H9 (cell line): ENCODE measurements around the gene FAM131C. TPM values are rescaled to one million over a fixed set of nuclear protein-coding genes. Genes with fewer than 3 reads are reported as not detected.

ENCODE experiments used
- DNase-seq: peaks from one replicate; pipeline ENCODE4 v3.0.0-alpha.2; 2017
- H2AFZ ChIP-seq: one replicate; pipeline ENCODE4 v1.6.1; 2013; ENCODE audit warnings: mild to moderate bottlenecking, low read length, control low read depth, moderate library complexity
- H2AK5ac ChIP-seq: 2 replicates; pipeline ENCODE4 v1.6.1; 2013; ENCODE audit warnings: low read length, control low read depth, mixed read lengths; ENCODE audit not compliant: insufficient read length
- H2BK120ac ChIP-seq: one replicate; pipeline ENCODE4 v1.6.1; 2013; ENCODE audit warnings: low read depth, mild to moderate bottlenecking, low read length, control low read depth, inconsistent platforms; ENCODE audit not compliant: poor library complexity, severe bottlenecking
- H2BK12ac ChIP-seq: 2 replicates; pipeline ENCODE4 v1.6.1; 2013; ENCODE audit warnings: low read length, control low read depth, mixed read lengths, low read depth; ENCODE audit not compliant: insufficient read length
- H2BK15ac ChIP-seq: 2 replicates; pipeline ENCODE4 v1.6.1; 2013; ENCODE audit warnings: low read depth, low read length, control low read depth
- H2BK20ac ChIP-seq: one replicate; pipeline ENCODE4 v1.6.1; 2013; ENCODE audit warnings: low read depth, mild to moderate bottlenecking, low read length, control low read depth, inconsistent platforms; ENCODE audit not compliant: poor library complexity, severe bottlenecking
- H2BK5ac ChIP-seq: 2 replicates; pipeline ENCODE4 v1.6.1; 2013; ENCODE audit warnings: low read length, control low read depth, mixed read lengths; ENCODE audit not compliant: insufficient read length
- H3K14ac ChIP-seq: 2 replicates; pipeline ENCODE4 v1.6.1; 2013; ENCODE audit warnings: low read length, control low read depth; ENCODE audit not compliant: insufficient read depth
- H3K18ac ChIP-seq: 2 replicates; pipeline ENCODE4 v1.6.1; 2013; ENCODE audit warnings: low read depth, mild to moderate bottlenecking, mixed read lengths, low read length, control low read depth; ENCODE audit not compliant: insufficient read length
- H3K23ac ChIP-seq: 2 replicates; pipeline ENCODE4 v1.6.1; 2013; ENCODE audit warnings: low read length, control low read depth, mixed read lengths, low read depth; ENCODE audit not compliant: insufficient read length
- H3K23me2 ChIP-seq: 2 replicates; pipeline ENCODE4 v1.6.1; 2013; ENCODE audit warnings: low read depth, mild to moderate bottlenecking, mixed read lengths, low read length, control low read depth; ENCODE audit not compliant: insufficient read length, poor library complexity, severe bottlenecking
- H3K27ac ChIP-seq: 2 replicates; pipeline ENCODE4 v1.5.1; 2013; ENCODE audit warnings: low read length, control low read depth, mixed read lengths, low read depth; ENCODE audit not compliant: insufficient read length
- H3K27me3 ChIP-seq: 2 replicates; pipeline ENCODE4 v1.6.1; 2013; ENCODE audit warnings: low read length, control low read depth, inconsistent platforms; ENCODE audit not compliant: insufficient read depth
- H3K4ac ChIP-seq: 2 replicates; pipeline ENCODE4 v1.6.1; 2013; ENCODE audit warnings: low read depth, mild to moderate bottlenecking, control low read depth, inconsistent platforms, low read length, moderate library complexity
- H3K4me1 ChIP-seq: 2 replicates; pipeline ENCODE4 v1.6.1; 2013; ENCODE audit warnings: low read length, control low read depth, inconsistent platforms; ENCODE audit not compliant: insufficient read depth
- H3K4me2 ChIP-seq: 2 replicates; pipeline ENCODE4 v1.6.1; 2013; ENCODE audit warnings: low read length, control low read depth, mixed read lengths; ENCODE audit not compliant: insufficient read length, insufficient read depth
- H3K56ac ChIP-seq: 2 replicates; pipeline ENCODE4 v1.6.1; 2013; ENCODE audit warnings: low read depth, mild to moderate bottlenecking, mixed read lengths, low read length, control low read depth; ENCODE audit not compliant: insufficient read length
- H3K79me1 ChIP-seq: 2 replicates; pipeline ENCODE4 v1.6.1; 2013; ENCODE audit warnings: low read depth, mild to moderate bottlenecking, moderate library complexity, low read length, control low read depth, inconsistent platforms; ENCODE audit not compliant: insufficient read depth, poor library complexity, severe bottlenecking
- H3K79me2 ChIP-seq: 2 replicates; pipeline ENCODE4 v1.6.1; 2013; ENCODE audit warnings: low read length, control low read depth, inconsistent platforms; ENCODE audit not compliant: insufficient read depth
- H3K9ac ChIP-seq: 2 replicates; pipeline ENCODE4 v1.6.1; 2013; ENCODE audit warnings: low read length, control low read depth, mixed read lengths; ENCODE audit not compliant: insufficient read length; ENCODE audit errors: extremely low read depth
- H3K9me3 ChIP-seq: one replicate; pipeline ENCODE4 v1.6.1; 2013; ENCODE audit warnings: low read depth, low read length, inconsistent platforms; ENCODE audit not compliant: control insufficient read depth
- H3T11ph ChIP-seq: one replicate; pipeline ENCODE4 v1.6.1; 2013; ENCODE audit warnings: mild to moderate bottlenecking, low read length, control low read depth, inconsistent platforms
- H4K20me1 ChIP-seq: one replicate; pipeline ENCODE4 v1.6.1; 2013; ENCODE audit not compliant: control insufficient read depth, insufficient read length, insufficient read depth
- H4K5ac ChIP-seq: 2 replicates; pipeline ENCODE4 v1.6.1; 2013; ENCODE audit warnings: low read depth, mild to moderate bottlenecking, mixed read lengths, low read length, control low read depth; ENCODE audit not compliant: insufficient read length
- H4K8ac ChIP-seq: replicated peaks from 2 replicates; pipeline ENCODE4 v1.6.1; 2013; ENCODE audit warnings: low read length, control low read depth, mixed read lengths, low read depth; ENCODE audit not compliant: insufficient read length
- H4K91ac ChIP-seq: 2 replicates; pipeline ENCODE4 v1.6.1; 2013; ENCODE audit warnings: low read depth, mild to moderate bottlenecking, moderate library complexity, mixed read lengths, low read length, control low read depth; ENCODE audit not compliant: insufficient read length
- H3K27ac Mint-ChIP-seq, 3 experiments: 2 replicates in 2 of 3; 3 replicates in 1 of 3; pipeline ENCODE4 v1.8.0; 2020 to 2021; ENCODE audit warnings: mixed read lengths in 3 of 3, mild to moderate bottlenecking in 1 of 3, moderate library complexity in 1 of 3
- H3K27me3 Mint-ChIP-seq: 2 replicates; pipeline ENCODE4 v1.8.0; 2021; ENCODE audit warnings: low read depth, mild to moderate bottlenecking, moderate library complexity, mixed read lengths
- H3K36me3 Mint-ChIP-seq, 3 experiments: 2 replicates in 2 of 3; 3 replicates in 1 of 3; pipeline ENCODE4 v1.8.0; 2020 to 2021; ENCODE audit warnings: low read depth in 3 of 3, mixed read lengths in 3 of 3; ENCODE audit not compliant: insufficient read depth in 1 of 3
- H3K4me1 Mint-ChIP-seq, 2 experiments: 2 replicates each; pipeline ENCODE4 v1.8.0; 2020; ENCODE audit warnings: mixed read lengths in 2 of 2
- H3K4me3 Mint-ChIP-seq, 2 experiments: 2 replicates in 1 of 2; 3 replicates in 1 of 2; pipeline ENCODE4 v1.8.0; 2020 to 2021; ENCODE audit warnings: mild to moderate bottlenecking in 2 of 2, mixed read lengths in 2 of 2, moderate library complexity in 1 of 2
- H3K9me3 Mint-ChIP-seq, 2 experiments: 2 replicates in 1 of 2; 3 replicates in 1 of 2; pipeline ENCODE4 v1.8.0; 2020; ENCODE audit warnings: mild to moderate bottlenecking in 2 of 2, mixed read lengths in 2 of 2, moderate library complexity in 1 of 2
- WGBS: extraction: QIAGEN DNeasy Blood & Tissue Kit; methylation state at CpG from one replicate; pipeline ENCODE4 v1.1.7; 2013; ENCODE audit warnings: missing lambda C conversion rate, low lambda C conversion rate, mixed read lengths; ENCODE audit not compliant: insufficient read length; ENCODE audit errors: extremely low coverage; 5-methylcytosine and 5-hydroxymethylcytosine counted together
- total RNA-seq: library from RNA; stranded (reverse); gene quantifications from 2 replicates; pipeline ENCODE4 v1.2.1, GENCODE V29; 2021
- TF ChIP-seq, protein P1 (sequence below): fragments of 200-600 bp; sonication (generic); conservative IDR thresholded peaks from 3 replicates; pipeline ENCODE4 v1.8.0; 2021; ENCODE audit warnings: antibody characterized with exemption, mild to moderate bottlenecking

Gene FAM131C
- total RNA-seq, 1 experiment from 2014 or later, result 0.61 TPM

- Histone ChIP-seq H3K4me2 (no peak overlapping the region), H2BK5ac (no peak overlapping the region)
- DNase-seq, result no peak
Measured at GRCh38 chr1:16028237-16029002, 45.0 kb downstream of the FAM131C start.

More at GRCh38 chr1:16028237-16029002, 45.0 kb downstream of the FAM131C start:
- WGBS, result no CpG with 5 or more reads among the region's 19 CpGs
- H2BK120ac ChIP-seq, result no peak overlapping the region
- H3K23me2 ChIP-seq, result peaks cover 3% of the 10 kb centered on the region
- H3K9ac ChIP-seq, result no peak overlapping the region
- H3K4ac ChIP-seq, result no peak overlapping the region
- H2BK15ac ChIP-seq, result no peak overlapping the region
- H3K23ac ChIP-seq, result no peak overlapping the region
- Mint-ChIP-seq H3K4me1 (peaks cover 13 to 23% of the 10 kb centered on the region in 2 experiments), H3K36me3 (no peaks in the 10 kb centered on the region), H3K4me3 (peak overlapping the region in 1 of 2 experiments; percentile 14; a peak in 1 of 5 replicates), H3K27ac (no peak overlapping the region), H3K9me3 (peaks cover 0 to 2% of the 10 kb centered on the region in 2 experiments; a peak in 1 of 5 replicates), H3K27me3 (peaks cover 38% of the 10 kb centered on the region)
- H3K56ac ChIP-seq, result no peak overlapping the region
- no peak overlapping the region for H2BK12ac ChIP-seq
- H2AK5ac ChIP-seq, result no peak overlapping the region
- H4K91ac ChIP-seq, result no peak overlapping the region
- TF ChIP-seq, protein P1, sequence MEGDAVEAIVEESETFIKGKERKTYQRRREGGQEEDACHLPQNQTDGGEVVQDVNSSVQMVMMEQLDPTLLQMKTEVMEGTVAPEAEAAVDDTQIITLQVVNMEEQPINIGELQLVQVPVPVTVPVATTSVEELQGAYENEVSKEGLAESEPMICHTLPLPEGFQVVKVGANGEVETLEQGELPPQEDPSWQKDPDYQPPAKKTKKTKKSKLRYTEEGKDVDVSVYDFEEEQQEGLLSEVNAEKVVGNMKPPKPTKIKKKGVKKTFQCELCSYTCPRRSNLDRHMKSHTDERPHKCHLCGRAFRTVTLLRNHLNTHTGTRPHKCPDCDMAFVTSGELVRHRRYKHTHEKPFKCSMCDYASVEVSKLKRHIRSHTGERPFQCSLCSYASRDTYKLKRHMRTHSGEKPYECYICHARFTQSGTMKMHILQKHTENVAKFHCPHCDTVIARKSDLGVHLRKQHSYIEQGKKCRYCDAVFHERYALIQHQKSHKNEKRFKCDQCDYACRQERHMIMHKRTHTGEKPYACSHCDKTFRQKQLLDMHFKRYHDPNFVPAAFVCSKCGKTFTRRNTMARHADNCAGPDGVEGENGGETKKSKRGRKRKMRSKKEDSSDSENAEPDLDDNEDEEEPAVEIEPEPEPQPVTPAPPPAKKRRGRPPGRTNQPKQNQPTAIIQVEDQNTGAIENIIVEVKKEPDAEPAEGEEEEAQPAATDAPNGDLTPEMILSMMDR, result no peak
- no peak overlapping the region for H4K8ac ChIP-seq
- no peak overlapping the region for H3K18ac ChIP-seq
- H3K9me3 ChIP-seq, result no peaks in the 10 kb centered on the region
- no peaks in the 10 kb centered on the region for H3K79me2 ChIP-seq
- H3K4me1 ChIP-seq, result peaks cover 2% of the 10 kb centered on the region; the same call in 1 of the 2 replicates
- H4K20me1 ChIP-seq, result no peaks in the 10 kb centered on the region
- no peaks in the 10 kb centered on the region for H3K79me1 ChIP-seq
- no peak overlapping the region for H2AFZ ChIP-seq
- H3T11ph ChIP-seq, result no peak overlapping the region
- no peak overlapping the region for H3K27ac ChIP-seq
- no peaks in the 10 kb centered on the region for H3K27me3 ChIP-seq
- peak overlapping the region; percentile 67 for H3K14ac ChIP-seq
- H4K5ac ChIP-seq, result no peak overlapping the region
- H2BK20ac ChIP-seq, result no peak overlapping the region
